ENCODE data around the gene UBIAD1.
"Not testable (repeated sequence)": the region's sequence is repeated elsewhere in the genome, so short reads cannot be mapped to it uniquely, and the experiment has no call there.

Gene UBIAD1

DNA sequence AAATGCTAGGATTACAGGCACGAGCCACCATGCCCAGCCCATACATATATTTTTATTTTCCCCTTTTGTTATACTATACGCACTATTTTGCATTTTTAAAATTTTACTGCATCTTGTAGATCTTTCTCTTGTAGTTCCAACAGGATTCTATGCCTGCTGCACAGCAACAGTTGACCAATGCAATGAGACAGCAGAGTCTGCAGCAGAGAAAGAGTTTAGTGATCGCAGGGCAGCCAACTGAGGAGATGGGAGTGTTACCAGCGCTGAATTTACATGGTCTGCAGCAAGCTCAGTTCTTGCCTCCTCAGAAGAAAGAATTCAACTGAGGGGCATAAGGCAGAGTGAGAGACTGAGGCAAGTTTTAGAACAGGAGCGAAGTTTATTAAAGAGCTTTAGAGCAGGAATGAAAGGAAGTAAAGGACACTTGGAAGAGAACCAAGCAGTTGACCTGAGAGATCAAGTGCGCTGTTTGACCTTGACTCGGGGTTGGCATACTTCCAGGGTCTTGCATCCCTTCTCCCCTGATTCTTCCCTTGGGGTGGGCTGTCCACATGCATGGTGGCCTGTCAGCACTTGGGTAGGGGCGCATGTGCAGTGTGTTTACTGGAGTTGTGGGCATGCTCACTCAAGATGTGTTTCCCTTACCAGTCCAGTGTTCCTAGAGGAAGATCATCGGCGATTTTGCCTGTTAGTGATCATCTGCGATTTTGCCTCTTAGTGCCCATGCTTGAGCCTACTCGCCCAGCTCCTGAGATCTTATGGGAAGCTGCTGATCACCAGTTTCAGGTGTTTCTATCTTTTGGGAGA is 6.5 kb upstream of the UBIAD1 start:
- TF ChIP-seq, protein P1, sequence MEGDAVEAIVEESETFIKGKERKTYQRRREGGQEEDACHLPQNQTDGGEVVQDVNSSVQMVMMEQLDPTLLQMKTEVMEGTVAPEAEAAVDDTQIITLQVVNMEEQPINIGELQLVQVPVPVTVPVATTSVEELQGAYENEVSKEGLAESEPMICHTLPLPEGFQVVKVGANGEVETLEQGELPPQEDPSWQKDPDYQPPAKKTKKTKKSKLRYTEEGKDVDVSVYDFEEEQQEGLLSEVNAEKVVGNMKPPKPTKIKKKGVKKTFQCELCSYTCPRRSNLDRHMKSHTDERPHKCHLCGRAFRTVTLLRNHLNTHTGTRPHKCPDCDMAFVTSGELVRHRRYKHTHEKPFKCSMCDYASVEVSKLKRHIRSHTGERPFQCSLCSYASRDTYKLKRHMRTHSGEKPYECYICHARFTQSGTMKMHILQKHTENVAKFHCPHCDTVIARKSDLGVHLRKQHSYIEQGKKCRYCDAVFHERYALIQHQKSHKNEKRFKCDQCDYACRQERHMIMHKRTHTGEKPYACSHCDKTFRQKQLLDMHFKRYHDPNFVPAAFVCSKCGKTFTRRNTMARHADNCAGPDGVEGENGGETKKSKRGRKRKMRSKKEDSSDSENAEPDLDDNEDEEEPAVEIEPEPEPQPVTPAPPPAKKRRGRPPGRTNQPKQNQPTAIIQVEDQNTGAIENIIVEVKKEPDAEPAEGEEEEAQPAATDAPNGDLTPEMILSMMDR (conservative IDR thresholded peaks at IDR 0.05): no peak
- TF ChIP-seq ZFX (IDR thresholded peaks at IDR 0.05): no peak
- no peak overlapping the region for H3K27ac ChIP-seq

DNA sequence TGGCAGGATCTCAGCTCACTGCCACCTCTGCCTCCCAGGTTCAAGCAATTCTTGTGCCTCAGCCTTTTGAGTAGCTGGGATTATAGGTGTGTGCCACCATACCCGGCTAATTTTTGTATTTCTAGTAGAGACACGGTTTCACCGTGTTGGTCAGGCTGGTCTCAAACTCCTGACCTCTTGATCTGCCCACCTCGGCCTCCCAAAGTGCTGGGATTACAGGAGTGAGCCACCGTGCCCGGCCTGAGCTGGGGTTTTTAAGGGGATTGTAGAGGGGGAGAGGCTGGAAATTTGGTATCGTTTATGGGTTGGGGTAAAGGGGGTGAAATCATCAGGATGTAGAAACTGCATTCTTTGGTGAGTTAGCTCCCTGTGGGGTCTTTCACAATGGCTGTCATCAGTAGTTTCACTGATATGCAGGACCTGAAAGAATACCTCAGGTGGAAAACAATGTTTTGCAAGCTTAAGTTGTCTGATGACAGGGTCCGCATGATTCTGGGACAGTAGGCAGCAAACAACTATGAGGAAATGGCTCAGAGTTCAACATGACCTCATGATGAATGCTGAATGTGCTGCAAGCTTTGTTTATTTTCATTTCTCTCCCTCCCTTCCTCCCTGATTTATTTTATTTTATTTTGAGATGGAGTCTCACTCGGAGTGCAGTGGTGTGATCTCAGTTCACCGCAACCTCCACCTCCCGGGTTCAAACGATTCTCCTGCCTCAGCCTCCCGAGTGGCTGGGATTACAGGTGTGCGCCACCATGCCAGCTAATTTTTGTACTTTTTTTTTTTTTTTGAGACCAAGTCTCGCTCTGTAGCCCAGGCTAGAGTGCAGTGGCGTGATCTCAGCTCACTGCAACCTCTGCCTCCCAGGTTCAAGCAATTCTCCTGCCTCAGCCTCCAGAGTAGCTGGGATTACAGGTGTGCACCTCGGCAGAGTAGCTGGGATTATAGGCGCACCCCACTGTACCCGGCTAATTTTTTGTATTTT is 5.4 kb upstream of the UBIAD1 start:
- H3K27ac ChIP-seq: not testable (repeated sequence)

DNA sequence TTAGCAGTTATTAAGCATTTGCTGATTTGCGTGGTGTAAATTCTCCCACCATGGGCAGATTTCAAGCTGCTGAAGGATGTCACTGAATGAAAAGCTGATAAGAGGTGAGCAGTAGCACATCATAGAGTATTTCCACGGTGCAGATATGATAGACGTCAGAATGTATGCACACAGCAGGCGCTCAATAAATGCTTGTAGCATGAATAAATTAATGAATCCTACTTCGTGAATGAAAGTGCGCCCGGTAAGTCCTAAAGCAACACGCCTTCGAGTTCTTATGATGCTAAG is 510 bp upstream of the UBIAD1 start:
- H3K27ac ChIP-seq: 0 out of 2 replicates have a peak overlapping the region, but pooled peaks have one; percentile 8
- TF ChIP-seq ZFX (IDR thresholded peaks at IDR 0.05): no peak
- TF ChIP-seq, protein P1 (conservative IDR thresholded peaks at IDR 0.05): no peak

DNA sequence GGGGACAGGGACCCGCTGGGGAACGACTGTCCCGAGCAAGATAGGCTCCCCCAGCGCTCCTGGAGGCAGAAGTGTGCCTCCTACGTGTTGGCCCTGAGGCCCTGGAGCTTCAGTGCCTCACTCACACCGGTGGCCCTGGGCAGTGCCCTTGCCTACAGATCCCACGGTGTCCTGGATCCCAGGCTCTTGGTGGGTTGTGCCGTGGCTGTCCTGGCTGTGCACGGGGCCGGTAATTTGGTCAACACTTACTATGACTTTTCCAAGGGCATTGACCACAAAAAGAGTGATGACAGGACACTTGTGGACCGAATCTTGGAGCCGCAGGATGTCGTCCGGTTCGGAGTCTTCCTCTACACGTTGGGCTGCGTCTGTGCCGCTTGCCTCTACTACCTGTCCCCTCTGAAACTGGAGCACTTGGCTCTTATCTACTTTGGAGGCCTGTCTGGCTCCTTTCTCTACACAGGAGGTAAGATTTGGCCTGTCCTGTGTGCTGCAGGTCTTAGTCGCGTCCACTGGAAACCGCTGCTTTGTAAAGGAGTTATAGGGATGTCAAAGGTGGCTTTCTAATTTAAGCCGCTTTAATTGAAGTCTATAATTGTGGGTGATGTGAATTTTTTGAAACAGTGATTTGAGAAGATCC is 717 bp downstream of the UBIAD1 start:
- peak overlapping the region; percentile 89 for H3K27ac ChIP-seq
- TF ChIP-seq, protein P1 (conservative IDR thresholded peaks at IDR 0.05): no peak
- TF ChIP-seq ZFX (IDR thresholded peaks at IDR 0.05): peak; percentile 60; the same call in 1 of the 2 replicates

DNA sequence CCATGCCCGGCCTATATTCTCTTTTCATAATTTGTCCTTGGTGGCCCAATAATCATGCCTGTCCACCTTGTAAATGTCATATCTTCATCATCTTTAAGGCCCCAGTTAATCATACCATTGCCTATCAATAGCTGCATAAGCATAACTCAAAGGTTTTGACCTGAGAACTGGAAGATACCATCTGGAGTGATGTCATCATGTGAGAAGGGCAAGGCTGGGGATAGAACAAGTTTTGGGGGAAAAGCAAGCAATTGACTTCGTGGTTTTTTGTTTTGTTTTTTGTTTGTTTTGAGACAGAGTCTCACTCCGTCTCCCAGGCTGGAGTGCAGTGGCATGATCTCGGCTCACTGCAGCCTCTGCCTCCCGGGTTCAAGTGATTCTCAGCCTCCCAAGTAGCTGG is 6.2 kb downstream of the UBIAD1 start:
- no peak overlapping the region for H3K27ac ChIP-seq
- TF ChIP-seq, protein P1 (conservative IDR thresholded peaks at IDR 0.05): no peak
- TF ChIP-seq ZFX (IDR thresholded peaks at IDR 0.05): no peak

DNA sequence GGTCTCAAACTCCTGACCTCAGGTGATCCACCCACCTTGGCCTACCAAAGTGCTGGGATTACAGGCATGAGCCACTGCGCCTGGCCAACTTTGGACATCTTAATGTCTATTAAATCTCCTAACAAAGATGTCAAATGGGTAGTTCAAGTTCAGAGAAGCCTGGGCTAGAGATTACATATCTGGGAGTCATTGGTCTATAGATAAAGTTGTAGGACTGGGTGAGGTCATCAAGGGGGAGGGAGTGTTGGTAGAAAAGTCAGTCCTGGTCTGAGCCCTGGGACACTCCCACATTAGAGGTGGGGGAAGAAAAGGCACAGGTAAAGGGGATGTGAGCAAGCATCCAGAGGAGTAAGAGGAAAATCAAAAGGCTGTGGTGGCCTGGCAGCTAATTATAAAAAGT is 6.6 kb downstream of the UBIAD1 start:
- H3K27ac ChIP-seq: no peak overlapping the region
- TF ChIP-seq ZFX (IDR thresholded peaks at IDR 0.05): no peak
- TF ChIP-seq, protein P1 (conservative IDR thresholded peaks at IDR 0.05): no peak

DNA sequence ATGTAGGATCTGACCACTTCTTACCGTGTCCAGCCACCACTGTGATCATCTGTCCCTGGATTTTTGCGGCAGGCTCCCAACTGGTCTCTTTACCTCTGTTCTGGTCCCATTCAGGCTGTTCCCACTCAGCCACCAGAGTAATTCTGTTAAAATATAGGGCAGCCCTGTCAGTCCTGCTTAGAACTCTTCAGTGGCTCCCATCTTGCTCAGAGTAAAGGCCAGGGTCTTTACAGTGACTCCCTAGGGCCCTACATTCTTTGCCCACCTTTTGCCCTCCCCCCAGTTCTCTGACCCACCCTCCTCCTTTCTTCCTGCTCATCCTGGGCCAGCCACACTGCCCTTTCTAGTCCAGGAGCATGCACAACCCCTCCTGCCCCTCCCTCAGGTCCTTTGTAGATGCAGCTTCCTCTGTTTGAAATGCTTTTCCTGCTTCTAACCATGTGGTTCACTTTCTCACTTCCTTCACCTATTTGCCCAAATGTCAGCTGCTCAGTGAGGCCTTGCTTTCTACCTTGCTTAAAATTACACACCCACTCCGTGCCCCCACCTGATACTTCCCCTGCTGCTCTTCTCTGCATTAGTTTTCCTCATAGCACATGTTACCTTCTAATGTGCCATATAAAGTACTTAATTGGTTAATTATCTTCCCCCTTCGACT is 7.8 kb downstream of the UBIAD1 start:
- TF ChIP-seq ZFX (IDR thresholded peaks at IDR 0.05): no peak
- TF ChIP-seq, protein P1 (conservative IDR thresholded peaks at IDR 0.05): no peak
- peak overlapping the region; percentile 48 for H3K27ac ChIP-seq

All from C4-2B (cell line).